Endothelial cell of umbilical vein (primary cell): Measurements from ENCODE around the gene HDAC4. TPM values are rescaled to one million over a fixed set of nuclear protein-coding genes. Genes with fewer than 3 reads are reported as not detected.

Experiments
- BruUV-seq: library from RNA; stranded (reverse); fragments of 400-500 nt; replicated peaks from 2 replicates; lab custom pipeline; 2021; lab: Mats Ljungman, UMichigan
- CTCF ChIA-PET: fragments of 300-600, 350-600 bp; sonication (Branson Sonifier 250); formaldehyde crosslinking; loops from one replicate; lab custom pipeline; 2021; ENCODE audit warnings: antibody characterized with exemption, inconsistent platforms; lab: Charles Lee
- POLR2A ChIA-PET: fragments of 300-600, 350-600 bp; sonication (Branson Sonifier 250); formaldehyde crosslinking; loops from one replicate; lab custom pipeline; 2021; ENCODE audit warnings: antibody characterized with exemption, inconsistent platforms; lab: Charles Lee
- DNase-seq: peaks from one replicate; pipeline ENCODE4 v3.0.0-alpha.2; 2011; ENCODE audit warnings: low read depth, low spot score
- FAIRE-seq: peaks from 2 replicates; lab custom pipeline; 2011; peaks lifted over from hg19 to GRCh38; lab: Jason Lieb, UNC
- H2AFZ ChIP-seq: 2 replicates; pipeline ENCODE4 v1.6.0; 2012; ENCODE audit warnings: low read depth, low read length, control low read depth, inconsistent platforms
- H3K27ac ChIP-seq: 2 replicates; pipeline ENCODE4 v1.5.1; 2011; ENCODE audit warnings: low read depth, mild to moderate bottlenecking, control low read depth, low read length, moderate library complexity; ENCODE audit not compliant: insufficient read depth
- H3K27me3 ChIP-seq, 2 experiments: 2 replicates each; pipeline versions ENCODE4 v1.6.0 to v1.6.1; 2011; ENCODE audit warnings: low read length in 2 of 2, mixed read lengths in 1 of 2; ENCODE audit not compliant: control insufficient read depth in 2 of 2, insufficient read depth in 2 of 2
- H3K36me3 ChIP-seq, 2 experiments: 2 replicates in 1 of 2; 3 replicates in 1 of 2; pipeline ENCODE4 v1.5.1; 2011; ENCODE audit warnings: low read length in 2 of 2, mild to moderate bottlenecking in 1 of 2, moderate library complexity in 1 of 2; ENCODE audit not compliant: control insufficient read depth in 2 of 2, insufficient read depth in 2 of 2; ENCODE audit errors: extremely low read depth in 1 of 2
- H3K4me1 ChIP-seq: 3 replicates; pipeline ENCODE4 v1.5.1; 2011; ENCODE audit warnings: mild to moderate bottlenecking, low read length; ENCODE audit not compliant: control insufficient read depth, insufficient read depth; ENCODE audit errors: extremely low read depth
- H3K4me2 ChIP-seq: 2 replicates; pipeline ENCODE4 v1.6.1; 2011; ENCODE audit warnings: low read length, control low read depth, mixed read lengths; ENCODE audit not compliant: insufficient read depth
- H3K4me3 ChIP-seq, 3 experiments: fragments of 200-600 bp in 1 of 3; sonication (generic), shearing (Covaris generic) in 1 of 3; replicated peaks in 1 of 3; 2 replicates each; pipeline ENCODE4 v1.5.1; 2011 to 2016; ENCODE audit warnings: control low read depth in 3 of 3, low read length in 3 of 3, mild to moderate bottlenecking in 2 of 3, inconsistent platforms in 1 of 3, low read depth in 1 of 3, moderate library complexity in 1 of 3; ENCODE audit not compliant: insufficient read depth in 1 of 3
- H3K79me2 ChIP-seq: 2 replicates; pipeline ENCODE4 v1.6.0; 2012; ENCODE audit warnings: low read length, inconsistent platforms; ENCODE audit not compliant: control insufficient read depth, insufficient read depth
- H3K9ac ChIP-seq: replicated peaks from 2 replicates; pipeline ENCODE3; 2011; ENCODE audit warnings: low read length, control low read depth; ENCODE audit not compliant: insufficient read depth; ENCODE audit errors: extremely low read depth
- H3K9me1 ChIP-seq: replicated peaks from 3 replicates; pipeline ENCODE4 v1.6.0; 2011; ENCODE audit warnings: mild to moderate bottlenecking, low read length; ENCODE audit not compliant: control insufficient read depth, insufficient read depth; ENCODE audit errors: extremely low read depth
- H3K9me3 ChIP-seq: replicated peaks from 2 replicates; pipeline ENCODE4 v1.5.1; 2012; ENCODE audit warnings: low read length, inconsistent platforms; ENCODE audit not compliant: control insufficient read depth, insufficient read depth
- H4K20me1 ChIP-seq: replicated peaks from 2 replicates; pipeline ENCODE3; 2011; ENCODE audit warnings: mild to moderate bottlenecking, low read length; ENCODE audit not compliant: control insufficient read depth, insufficient read depth; ENCODE audit errors: extremely low read depth
- CTCF ChIP-seq, 2 donors: IDR thresholded peaks; 1 replicate in 1 of 2; 2 replicates in 1 of 2; pipeline ENCODE4 v1.5.1; 2011; ENCODE audit warnings: low read length in 2 of 2, mild to moderate bottlenecking in 2 of 2, moderate library complexity in 2 of 2, control low read depth in 1 of 2, inconsistent platforms in 1 of 2, low read depth in 1 of 2; ENCODE audit not compliant: insufficient read depth in 1 of 2; ENCODE audit errors: extremely low read depth in 1 of 2
- EZH2 ChIP-seq: IDR thresholded peaks from 2 replicates; pipeline ENCODE4 v1.6.1; 2012; ENCODE audit warnings: borderline replicate concordance, low read depth, mild to moderate bottlenecking, moderate library complexity, low read length, inconsistent platforms; ENCODE audit not compliant: severe bottlenecking
- FOS ChIP-seq: IDR thresholded peaks from 2 replicates; pipeline ENCODE4 v1.6.1; 2011; ENCODE audit warnings: mild to moderate bottlenecking, low read length, moderate library complexity, borderline replicate concordance; ENCODE audit not compliant: insufficient read depth
- GATA2 ChIP-seq: IDR thresholded peaks from 2 replicates; pipeline ENCODE4 v1.7.0; 2011; ENCODE audit warnings: low read depth, mild to moderate bottlenecking, moderate library complexity, mixed read lengths, low read length; ENCODE audit not compliant: insufficient read length, insufficient read depth
- JUN ChIP-seq: IDR thresholded peaks from 2 replicates; pipeline ENCODE4 v1.6.1; 2011; ENCODE audit warnings: borderline replicate concordance, low read depth; ENCODE audit not compliant: insufficient read length, insufficient read depth
- MAX ChIP-seq: IDR thresholded peaks from 2 replicates; pipeline ENCODE4 v1.6.1; 2011; ENCODE audit not compliant: insufficient read depth, insufficient read length
- MYC ChIP-seq: IDR thresholded peaks from one replicate; pipeline ENCODE4 v1.6.1; 2011; ENCODE audit warnings: mild to moderate bottlenecking, low read depth, low read length
- POLR2A ChIP-seq: IDR thresholded peaks from 2 replicates; pipeline ENCODE4 v1.6.1; 2012; ENCODE audit warnings: low read depth, mild to moderate bottlenecking, control low read depth, low read length
- POLR2AphosphoS5 ChIP-seq: IDR thresholded peaks from 2 replicates; pipeline ENCODE4 v1.6.1; 2012; ENCODE audit warnings: low read depth, mild to moderate bottlenecking, control low read depth, low read length, moderate library complexity; ENCODE audit not compliant: insufficient read depth
- dilution Hi-C: fragments of 300-500 bp; cut with MboI; formaldehyde crosslinking; loops from one replicate; pipeline ENCODE4 v1.15.0; 2019; ENCODE audit warnings: low sequenced_read_pairs; ENCODE audit not compliant: extremely low pct_ligation_motif_present
- intact Hi-C: fragments of 100-400 bp; cut with micrococcal nuclease; formaldehyde crosslinking; loops from one replicate; pipeline ENCODE4 v1.10.0; 2022
- polyA plus RNA-seq, 4 experiments: library from polyadenylated mRNA; depleted of rRNA in 3 of 4; stranded (reverse) in 3 of 4; unstranded in 1 of 4; fragments of >200 nt; gene quantifications; 2 replicates each; pipeline versions ENCODE4 v1.2.1 to v1.2.3, GENCODE V29; 2011 to 2012; ENCODE audit warnings: missing spikeins in 1 of 4
- total RNA-seq: library from RNA; stranded (reverse); gene quantifications from 2 replicates; pipeline ENCODE4 v1.2.3, GENCODE V29; 2021

The HDAC4 gene
- total and polyA plus RNA-seq, 2 donors (not counting 3 experiments of a cell fraction or from before 2014, with no cell fraction given): 13.4 to 33.0 TPM

GRCh38 chr2:239136762-239137161 lies 264.1 kb downstream of the HDAC4 start:
- H3K36me3 ChIP-seq: peaks cover 0 to 10% of the 10 kb centered on the region in 2 experiments
- H3K27ac ChIP-seq: no peak overlapping the region
- CTCF ChIA-PET: no interaction called here
- H3K4me3 ChIP-seq: no peak overlapping the region
- FAIRE-seq (no peak), DNase-seq (no peak)
- no peak overlapping the region for H3K9ac ChIP-seq
- intact Hi-C loops (no loop called here), dilution Hi-C loops (no loop called here)
- H3K27me3 ChIP-seq: no peaks in the 10 kb centered on the region
- no peak overlapping the region for H2AFZ ChIP-seq
- no peaks in the 10 kb centered on the region for H3K9me1 ChIP-seq
- no peak overlapping the region for H3K4me2 ChIP-seq
- POLR2A ChIA-PET: no interaction called here
- H3K9me3 ChIP-seq: no peaks in the 10 kb centered on the region
- H4K20me1 ChIP-seq: no peaks in the 10 kb centered on the region
- no peaks in the 10 kb centered on the region for H3K79me2 ChIP-seq
- no TSS peak for BruUV-seq
- TF ChIP-seq FOS: no peak
- no peaks in the 10 kb centered on the region for H3K4me1 ChIP-seq

- no peaks in the 10 kb centered on the region for H3K27me3 ChIP-seq
- TF ChIP-seq MYC: no peak
- TF ChIP-seq POLR2AphosphoS5: no peak
- no peak for TF ChIP-seq CTCF (IDR thresholded peaks at IDR 0.05; ENCODE audit: extremely low read depth in 1 of 2, insufficient read depth in 1 of 2, low read depth in 1 of 2, low read length in 2 of 2)
- no peak for TF ChIP-seq GATA2
- TF ChIP-seq JUN: no peak
- TF ChIP-seq FOS: no peak
- no peak for TF ChIP-seq POLR2A
- TF ChIP-seq MAX: no peak
- TF ChIP-seq EZH2: no peak
- dilution Hi-C loops: no loop called here
- CTCF ChIA-PET: no interaction called here
- no peaks in the 10 kb centered on the region for H3K4me1 ChIP-seq
- no peaks in the 10 kb centered on the region for H3K79me2 ChIP-seq
- no peaks in the 10 kb centered on the region for H4K20me1 ChIP-seq
- peaks cover 0 to 10% of the 10 kb centered on the region in 2 experiments for H3K36me3 ChIP-seq
- H3K9ac ChIP-seq: no peak overlapping the region
- H3K9me1 ChIP-seq: no peaks in the 10 kb centered on the region
- POLR2A ChIA-PET: no interaction called here
- intact Hi-C loops: no loop called here
- no peaks in the 10 kb centered on the region for H3K9me3 ChIP-seq
- no peak overlapping the region for H2AFZ ChIP-seq
- no peak overlapping the region for H3K27ac ChIP-seq
- DNase-seq (no peak), FAIRE-seq (no peak)
- no TSS peak for BruUV-seq
- no peak overlapping the region for H3K4me3 ChIP-seq
- no peak overlapping the region for H3K4me2 ChIP-seq
Measured at GRCh38 chr2:239136203-239136602, 264.6 kb downstream of the HDAC4 start.
